ENCODE measurements around the gene GALNT13.

GRCh38 chr2:154132827-154133226, 261.1 kb downstream of the GALNT13 start:
- TF ChIP-seq EZH2 (IDR thresholded peaks at IDR 0.05; ENCODE audit: borderline replicate concordance, insufficient read depth, low read depth, low read length, poor library complexity, severe bottlenecking) (no peak), CTCF (IDR thresholded peaks at IDR 0.05) (no peak)
